HG03175 (cell line): ENCODE measurements around the gene CAND2.
"Not testable (repeated sequence)": the region's sequence is repeated elsewhere in the genome, so short reads cannot be mapped to it uniquely, and the experiment has no call there.

Experiments used
- ATAC-seq: cut with Tn5 transposase; IDR thresholded peaks from one replicate; pipeline ENCODE4 v1.9.1; 2021; ENCODE audit warnings: mild to moderate bottlenecking, moderate library complexity; ENCODE audit not compliant: unreplicated experiment

Gene CAND2

GRCh38 chr3:12852201-12852600, 55.7 kb downstream of the CAND2 start:
- ATAC-seq = no peak

GRCh38 chr3:12853847-12854246, 57.4 kb downstream of the CAND2 start:
- not testable (repeated sequence) for ATAC-seq

- ATAC-seq = no peak
These were observed 58.1 kb downstream of the CAND2 start for GRCh38 chr3:12854565-12854964.

- no peak for ATAC-seq
These were observed 60.1 kb downstream of the CAND2 start for GRCh38 chr3:12856626-12857025.

GRCh38 chr3:12859840-12860239, 63.4 kb downstream of the CAND2 start:
- ATAC-seq = no peak

GRCh38 chr3:12861611-12862010, 65.1 kb downstream of the CAND2 start:
- ATAC-seq = no peak

GRCh38 chr3:12862387-12862786, 65.9 kb downstream of the CAND2 start:
- no peak for ATAC-seq

GRCh38 chr3:12865271-12865670, 68.8 kb downstream of the CAND2 start:
- no peak for ATAC-seq

GRCh38 chr3:12866836-12867235, 70.4 kb downstream of the CAND2 start:
- ATAC-seq = no peak

- peak; percentile 54 for ATAC-seq
These were observed 71.9 kb downstream of the CAND2 start for GRCh38 chr3:12868039-12869034.

GRCh38 chr3:12869035-12869621, 72.6 kb downstream of the CAND2 start:
- peak; percentile 70 for ATAC-seq

- ATAC-seq = no peak
These were observed 74.5 kb downstream of the CAND2 start for GRCh38 chr3:12870942-12871341.

GRCh38 chr3:12871404-12871983, 75.0 kb downstream of the CAND2 start:
- ATAC-seq = no peak

- peak; percentile 67 for ATAC-seq
These were observed 79.7 kb downstream of the CAND2 start for GRCh38 chr3:12875857-12876836.

GRCh38 chr3:12877040-12877439, 80.6 kb downstream of the CAND2 start:
- no peak for ATAC-seq

- ATAC-seq = no peak
These were observed 81.7 kb downstream of the CAND2 start for GRCh38 chr3:12878141-12878574.

- not testable (repeated sequence) for ATAC-seq
These were observed 82.3 kb downstream of the CAND2 start for GRCh38 chr3:12878758-12879157.

- no peak for ATAC-seq
These were observed 82.8 kb downstream of the CAND2 start for GRCh38 chr3:12879191-12879815.

GRCh38 chr3:12881858-12882257, 85.4 kb downstream of the CAND2 start:
- peak; percentile 67 for ATAC-seq
